ENCODE results near the gene SLC2A8. TPM values are rescaled to one million over a fixed set of nuclear protein-coding genes. Genes with fewer than 3 reads are reported as not detected.

The SLC2A8 gene
- total RNA-seq (2014; rRNA removed; shearing (Covaris generic)) = 13.8 and 24.1 TPM in 2 replicates

- peak; percentile 100 for DNase-seq (ENCODE audit: low spot score)
Measured at GRCh38 chr9:127396808-127397645, at the start of gene SLC2A8. Gene SLC2A8, plus strand, starts transcription at chr9:127397169. Its CDS starts 62 bp downstream, at chr9:127397231.

GRCh38 chr9:127347831-127348776 is 48.9 kb upstream of the SLC2A8 start:
- peak; percentile 53 for DNase-seq (ENCODE audit: low spot score)

GRCh38 chr9:127349483-127350113 is 47.4 kb upstream of the SLC2A8 start:
- DNase-seq (ENCODE audit: low spot score) = no peak

- DNase-seq (ENCODE audit: low spot score) = no peak
Measured at GRCh38 chr9:127351182-127352166, 45.5 kb upstream of the SLC2A8 start.

- DNase-seq (ENCODE audit: low spot score) = no peak
Measured at GRCh38 chr9:127353882-127354281, 43.1 kb upstream of the SLC2A8 start.

- DNase-seq (ENCODE audit: low spot score) = no peak
Measured at GRCh38 chr9:127356906-127357305, 40.1 kb upstream of the SLC2A8 start.

GRCh38 chr9:127358023-127358535 is 38.9 kb upstream of the SLC2A8 start:
- DNase-seq (ENCODE audit: low spot score) = no peak

GRCh38 chr9:127358770-127359169 is 38.2 kb upstream of the SLC2A8 start:
- DNase-seq (ENCODE audit: low spot score) = no peak

GRCh38 chr9:127360250-127360649 is 36.7 kb upstream of the SLC2A8 start:
- DNase-seq (ENCODE audit: low spot score) = no peak

- DNase-seq (ENCODE audit: low spot score) = no peak
Measured at GRCh38 chr9:127360829-127361228, 36.1 kb upstream of the SLC2A8 start.

GRCh38 chr9:127361561-127361960 is 35.4 kb upstream of the SLC2A8 start:
- no peak for DNase-seq (ENCODE audit: low spot score)

GRCh38 chr9:127362829-127363228 is 34.1 kb upstream of the SLC2A8 start:
- DNase-seq (ENCODE audit: low spot score) = no peak

- DNase-seq (ENCODE audit: low spot score) = no peak
Measured at GRCh38 chr9:127365461-127365860, 31.5 kb upstream of the SLC2A8 start.

- no peak for DNase-seq (ENCODE audit: low spot score)
Measured at GRCh38 chr9:127366594-127366993, 30.4 kb upstream of the SLC2A8 start.

GRCh38 chr9:127368852-127369402 is 28.0 kb upstream of the SLC2A8 start:
- DNase-seq (ENCODE audit: low spot score) = no peak

GRCh38 chr9:127369428-127369827 is 27.5 kb upstream of the SLC2A8 start:
- DNase-seq (ENCODE audit: low spot score) = no peak

- no peak for DNase-seq (ENCODE audit: low spot score)
Measured at GRCh38 chr9:127370147-127370579, 26.8 kb upstream of the SLC2A8 start.

- DNase-seq (ENCODE audit: low spot score) = no peak
Measured at GRCh38 chr9:127370672-127371648, 26.0 kb upstream of the SLC2A8 start.

- no peak for DNase-seq (ENCODE audit: low spot score)
Measured at GRCh38 chr9:127380479-127380878, 16.5 kb upstream of the SLC2A8 start.
